Activated CD4-positive, alpha-beta T cell treated with anti-CD3 and anti-CD28 coated beads, Interleukin-2, Interleukin-4, amounts not matched to agents 100 ng/mL and 50 ng/mL, durations not matched to agents 16 hours and 8 hours (primary cell): ENCODE measurements around the gene WAPL.

ENCODE experiments used
- DNase-seq: peaks from one replicate; pipeline ENCODE4 v3.0.0-alpha.2; 2020; ENCODE audit warnings: low spot score

The WAPL gene

DNA sequence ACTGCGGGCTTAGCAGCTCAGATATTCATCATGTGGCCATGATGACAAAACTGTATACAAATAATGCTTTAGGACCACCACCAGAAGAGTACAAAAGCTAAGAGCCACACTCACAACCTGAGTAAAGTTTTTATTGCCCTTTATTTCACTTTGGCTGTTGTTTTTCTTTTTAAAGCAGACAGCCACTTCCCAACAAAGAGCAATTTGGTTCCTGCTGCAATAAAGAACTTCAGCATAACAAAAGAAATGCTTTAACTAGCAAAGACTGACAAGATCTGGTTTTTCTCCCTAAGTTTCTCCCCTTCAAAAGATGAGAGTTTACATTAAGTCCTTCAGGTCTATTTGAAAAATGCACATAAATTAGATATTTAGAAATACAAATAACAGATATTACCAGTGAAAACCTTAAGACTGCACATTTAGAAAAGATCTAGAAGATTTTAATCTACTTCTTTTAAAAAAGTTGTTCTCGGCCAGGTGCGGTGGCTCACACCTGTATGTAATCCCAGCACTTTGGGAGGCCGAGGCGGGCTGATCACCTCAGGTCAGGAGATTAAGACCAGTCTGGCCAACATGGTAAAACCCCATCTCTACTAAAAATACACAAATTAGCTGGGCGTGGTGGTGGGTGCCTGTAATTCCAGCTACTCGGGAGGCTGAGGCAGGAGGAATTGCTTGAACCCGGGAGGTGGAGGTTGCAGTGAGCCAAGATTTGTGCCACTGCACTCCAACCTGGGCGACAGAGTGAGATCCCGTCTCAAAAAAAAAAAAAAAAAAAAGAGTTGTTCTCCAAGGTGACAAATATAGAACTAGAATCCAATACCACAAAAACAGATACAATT is 59.4 kb downstream of the WAPL start:
- no peak for DNase-seq

- DNase-seq: no peak
Measured at GRCh38 chr10:86451604-86451960, 70.0 kb downstream of the WAPL start.

DNA sequence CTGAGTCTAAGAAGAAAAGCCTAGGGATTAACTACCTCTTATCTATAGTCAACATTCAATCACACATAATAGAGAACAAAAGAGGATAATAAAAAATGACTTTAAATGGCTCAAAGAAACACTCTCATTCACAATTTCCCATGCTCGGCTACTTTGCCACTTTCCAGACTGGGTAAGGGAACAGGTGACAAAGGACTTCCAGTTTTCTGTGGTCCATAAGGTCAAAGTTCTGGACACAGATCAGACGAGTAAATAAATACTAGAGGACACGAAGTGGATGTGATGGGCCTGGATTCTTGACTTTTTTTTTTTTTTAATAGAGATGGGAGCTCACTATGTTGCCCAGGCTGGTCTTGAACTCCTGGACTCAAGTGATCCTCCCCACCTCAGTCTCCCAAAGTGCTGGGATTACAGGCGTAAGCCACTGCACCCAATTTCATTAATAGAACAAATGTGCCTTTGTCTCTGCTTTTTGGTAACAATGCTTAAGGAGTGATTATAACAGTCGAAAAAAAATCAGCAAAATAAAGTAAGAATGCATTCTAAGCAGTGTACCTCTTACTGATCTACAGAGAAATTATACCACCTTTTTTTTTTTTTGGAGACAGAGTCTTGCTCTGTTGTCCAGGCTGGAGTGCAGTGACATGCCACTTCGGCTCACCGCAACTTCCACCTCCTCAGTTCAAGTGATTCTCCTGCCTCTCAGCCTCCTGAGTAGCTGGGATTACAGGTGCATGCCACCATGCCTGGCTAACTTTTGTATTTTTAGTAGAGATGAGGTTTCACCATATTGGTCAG is 70.6 kb downstream of the WAPL start:
- DNase-seq: no peak

DNA sequence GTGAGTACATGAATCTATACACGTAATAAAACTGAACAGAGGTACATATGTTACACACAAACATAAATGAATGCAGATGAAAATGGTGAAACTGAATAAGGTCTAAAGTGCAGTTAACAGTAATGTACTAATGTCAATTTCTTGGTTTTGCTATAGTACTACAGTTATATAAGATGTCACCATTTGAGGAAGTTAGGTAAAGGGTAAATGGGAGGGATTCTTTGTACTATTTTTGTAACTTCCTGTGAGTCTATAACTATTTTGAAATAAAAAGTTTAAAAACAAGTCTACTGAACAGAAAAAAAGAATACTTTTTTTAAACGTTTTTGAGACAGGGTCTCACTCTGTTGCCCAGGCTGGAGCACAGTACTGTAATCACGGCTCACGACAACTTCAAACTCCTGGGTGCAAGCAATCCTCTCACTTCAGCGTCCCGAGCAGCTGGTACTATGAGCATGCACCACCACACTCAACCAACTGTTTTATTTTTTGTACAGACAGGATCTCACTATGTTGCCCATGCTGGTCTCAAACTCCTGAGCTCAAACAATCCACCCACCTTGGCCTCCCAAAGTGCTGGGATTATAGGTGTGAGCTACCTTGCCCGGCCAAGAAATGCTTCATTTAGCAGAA is 71.5 kb downstream of the WAPL start:
- DNase-seq: no peak

DNA sequence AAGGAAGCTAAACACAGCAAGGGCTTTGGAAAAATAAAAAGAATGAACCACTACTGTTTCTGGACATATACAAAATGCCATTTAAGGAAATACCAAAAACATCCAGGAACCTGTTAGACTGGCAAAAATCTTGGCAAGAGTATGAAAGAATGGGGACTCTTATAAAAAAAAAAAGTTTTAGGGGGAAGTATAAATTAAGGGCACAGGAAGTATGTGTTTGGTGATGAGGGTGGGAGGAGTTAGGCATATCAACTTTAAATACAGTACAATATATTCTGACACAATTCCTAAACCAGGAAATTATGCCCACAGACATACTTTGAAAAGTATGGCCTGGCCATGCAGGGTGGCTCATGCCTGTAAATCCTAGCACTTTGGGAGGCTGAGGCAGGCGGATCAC is 74.2 kb downstream of the WAPL start:
- DNase-seq: no peak

DNA sequence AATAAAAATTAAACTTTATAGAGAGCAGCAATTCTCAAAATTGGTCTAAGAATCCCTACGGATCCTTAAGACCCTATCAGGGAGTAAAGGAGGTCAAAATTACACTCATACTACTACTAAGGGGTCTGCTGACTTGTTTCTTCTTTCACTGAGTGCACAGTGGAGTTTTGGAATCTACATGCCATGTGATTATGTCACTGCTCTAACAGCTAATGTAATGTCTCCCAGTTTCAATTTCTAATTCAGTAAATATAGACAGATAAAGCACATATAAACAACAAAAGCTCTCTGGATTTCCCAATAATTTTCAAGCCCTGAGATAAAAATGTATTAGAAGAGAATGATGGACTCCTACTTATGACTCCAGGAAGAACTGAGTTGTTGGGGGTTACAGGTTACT is 74.6 kb downstream of the WAPL start:
- no peak for DNase-seq

- DNase-seq: no peak
Measured at GRCh38 chr10:86446440-86446839, 75.2 kb downstream of the WAPL start.

- DNase-seq: no peak
Measured at GRCh38 chr10:86443936-86444335, 77.7 kb downstream of the WAPL start.

- DNase-seq: no peak
Measured at GRCh38 chr10:86443069-86443468, 78.5 kb downstream of the WAPL start.

- peak; percentile 16 for DNase-seq
Measured at GRCh38 chr10:86440874-86441843, 80.4 kb downstream of the WAPL start.

DNA sequence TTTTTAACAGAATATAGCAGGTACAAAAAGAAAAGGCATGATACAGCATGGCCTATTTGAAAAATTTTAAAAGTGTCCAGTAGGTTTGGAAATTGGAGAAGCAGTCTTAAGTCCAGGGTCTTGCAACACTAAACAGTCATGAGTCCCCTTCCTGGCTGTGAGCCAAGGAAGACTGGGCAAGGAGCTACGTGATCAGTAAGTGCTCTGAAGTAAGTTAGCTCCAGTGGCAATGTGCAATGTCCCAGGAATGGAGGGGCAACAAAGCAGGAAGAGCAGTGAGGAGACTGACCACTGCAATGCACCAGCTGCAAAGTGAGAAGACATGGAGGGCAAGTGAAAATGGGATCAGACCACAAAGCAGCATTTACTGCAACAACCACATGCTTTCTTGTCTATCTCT is 82.0 kb downstream of the WAPL start:
- no peak for DNase-seq

GRCh38 chr10:86438091-86438749 is 83.4 kb downstream of the WAPL start:
- DNase-seq: no peak

DNA sequence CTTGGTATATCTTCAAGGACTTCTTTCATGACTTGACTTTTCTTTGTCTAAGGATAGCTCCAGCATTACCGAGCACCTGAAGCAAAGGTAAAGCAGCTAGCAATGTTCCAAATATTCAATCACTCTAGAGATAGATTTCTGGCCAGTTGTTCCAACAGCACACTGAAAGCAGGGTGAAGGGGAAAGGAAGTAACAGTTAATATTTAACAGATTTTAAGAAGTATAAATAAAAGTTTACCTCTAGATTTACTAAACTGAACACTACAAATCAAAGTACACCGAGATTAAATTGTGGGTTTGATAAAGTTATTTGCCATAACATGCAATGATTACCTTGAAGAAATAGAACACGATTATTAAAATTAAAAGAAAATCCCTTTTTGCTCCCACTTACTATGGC is 84.1 kb downstream of the WAPL start:
- DNase-seq: no peak

- DNase-seq: no peak
Measured at GRCh38 chr10:86436963-86437362, 84.6 kb downstream of the WAPL start.

- no peak for DNase-seq
Measured at GRCh38 chr10:86434656-86435055, 86.9 kb downstream of the WAPL start.

DNA sequence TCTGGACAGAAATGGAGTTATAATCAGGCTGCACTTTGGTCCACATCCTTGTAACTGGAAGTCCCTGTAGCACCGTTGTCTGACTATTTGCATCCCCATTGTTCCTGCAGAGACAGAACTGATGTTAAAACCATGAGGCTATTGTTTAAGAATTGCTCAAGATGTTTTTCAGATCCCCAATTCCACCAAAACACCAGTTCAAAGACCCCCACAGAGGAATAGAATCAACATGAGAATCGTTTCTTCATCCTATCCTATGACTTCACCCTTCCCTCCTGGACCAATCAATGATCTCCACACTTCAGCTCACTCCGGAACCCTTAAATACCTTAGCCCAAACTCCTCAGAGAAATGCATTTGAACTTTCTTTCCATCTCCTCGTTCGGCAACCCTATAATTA is 97.9 kb downstream of the WAPL start:
- DNase-seq: no peak

DNA sequence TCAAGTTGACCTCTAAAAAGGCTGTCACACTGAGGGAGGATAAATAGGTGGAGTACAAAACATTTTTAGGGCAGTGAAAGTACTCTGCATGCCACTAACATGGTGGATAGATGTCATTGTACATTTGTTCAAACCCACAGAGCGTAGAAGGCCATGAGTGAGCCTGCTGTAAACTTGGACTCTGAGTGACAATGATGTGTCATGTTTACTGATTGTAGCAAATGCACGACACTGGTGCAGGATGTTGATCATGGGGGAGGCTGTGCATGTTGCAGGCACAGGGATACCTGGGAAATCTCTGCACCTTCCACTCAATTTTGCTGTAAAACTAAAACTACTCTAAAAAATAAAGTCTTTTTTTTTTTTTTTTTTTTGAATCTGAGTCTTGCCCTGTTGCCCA is 102.5 kb downstream of the WAPL start:
- DNase-seq: no peak

- no peak for DNase-seq
Measured at GRCh38 chr10:86415583-86415982, 106.0 kb downstream of the WAPL start.

GRCh38 chr10:86415116-86415515 is 106.5 kb downstream of the WAPL start:
- DNase-seq: no peak

- DNase-seq: peak; percentile 10
Measured at GRCh38 chr10:86413046-86413728, 108.4 kb downstream of the WAPL start.
